A204.1 (cell line): Measurements from ENCODE around the gene ZNF689.
A peak's percentile ranks its signal among the peaks of the same experiment; 100 is the strongest.
"Not testable (repeated sequence)": the region's sequence is repeated elsewhere in the genome, so short reads cannot be mapped to it uniquely, and the experiment has no call there.

Source experiments
- FAIRE-seq: peaks from 2 replicates; lab custom pipeline; 2012; peaks lifted over from hg19 to GRCh38; lab: Jason Lieb, UNC

The ZNF689 gene

DNA sequence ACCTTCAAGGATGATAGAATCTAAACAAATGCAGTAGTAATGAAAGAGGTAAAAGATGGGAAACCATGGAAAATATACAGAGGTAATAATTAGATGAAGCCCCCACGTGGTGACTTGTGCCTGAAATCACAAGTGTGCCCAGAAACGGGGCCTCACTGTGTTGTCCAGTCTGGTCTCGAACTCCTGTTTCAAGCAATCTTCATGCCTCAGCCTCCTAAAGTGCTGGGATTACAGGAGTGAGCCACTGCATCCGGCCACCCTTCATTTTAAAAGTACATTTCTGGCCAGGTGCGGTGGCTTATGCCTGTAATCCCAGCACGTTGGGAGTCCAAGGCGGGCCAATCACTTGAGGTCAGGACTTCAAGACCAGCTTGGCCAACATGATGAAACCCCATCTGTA, 26.4 kb upstream of the ZNF689 start:
- FAIRE-seq, result no peak

DNA sequence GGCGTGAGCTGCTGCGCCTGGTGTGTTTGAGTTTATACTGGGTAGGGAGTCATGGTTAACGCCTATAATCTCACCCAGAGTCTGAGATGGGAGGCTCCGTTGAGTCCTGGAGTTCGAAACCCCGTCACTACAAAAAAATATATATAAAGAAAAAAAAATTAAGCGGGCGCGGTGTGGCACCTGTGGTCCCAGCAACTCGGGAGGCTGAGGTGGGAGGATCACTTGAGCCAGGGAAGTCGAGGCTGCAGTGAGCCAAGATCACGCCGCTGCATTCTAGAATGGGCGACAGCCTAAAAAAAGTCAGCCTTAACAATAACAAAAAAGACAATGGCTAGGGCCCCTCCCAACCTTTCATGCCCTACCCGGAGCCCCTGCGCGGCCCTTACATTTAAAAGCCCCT, 23.3 kb upstream of the ZNF689 start:
- FAIRE-seq, result no peak

DNA sequence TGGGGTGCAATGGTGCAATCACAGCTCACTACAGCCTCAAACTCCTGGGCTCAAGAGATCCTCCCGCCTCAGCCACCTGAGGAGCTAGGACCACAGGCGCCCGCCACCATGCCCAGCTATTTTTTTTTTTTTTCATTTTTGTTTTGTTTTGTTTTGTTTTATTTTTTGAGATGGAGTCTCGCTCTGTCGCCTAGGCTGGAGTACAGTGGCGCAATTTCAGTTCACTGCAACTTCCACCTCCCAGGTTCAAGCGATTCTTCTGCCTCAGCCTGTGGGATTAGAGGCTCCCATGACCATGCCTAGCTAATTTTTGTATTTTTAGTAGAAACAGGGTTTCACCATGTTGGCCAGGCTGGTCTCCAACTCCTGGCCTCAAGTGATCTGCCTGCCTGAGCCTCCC, 22.3 kb upstream of the ZNF689 start:
- not testable (repeated sequence) for FAIRE-seq

DNA sequence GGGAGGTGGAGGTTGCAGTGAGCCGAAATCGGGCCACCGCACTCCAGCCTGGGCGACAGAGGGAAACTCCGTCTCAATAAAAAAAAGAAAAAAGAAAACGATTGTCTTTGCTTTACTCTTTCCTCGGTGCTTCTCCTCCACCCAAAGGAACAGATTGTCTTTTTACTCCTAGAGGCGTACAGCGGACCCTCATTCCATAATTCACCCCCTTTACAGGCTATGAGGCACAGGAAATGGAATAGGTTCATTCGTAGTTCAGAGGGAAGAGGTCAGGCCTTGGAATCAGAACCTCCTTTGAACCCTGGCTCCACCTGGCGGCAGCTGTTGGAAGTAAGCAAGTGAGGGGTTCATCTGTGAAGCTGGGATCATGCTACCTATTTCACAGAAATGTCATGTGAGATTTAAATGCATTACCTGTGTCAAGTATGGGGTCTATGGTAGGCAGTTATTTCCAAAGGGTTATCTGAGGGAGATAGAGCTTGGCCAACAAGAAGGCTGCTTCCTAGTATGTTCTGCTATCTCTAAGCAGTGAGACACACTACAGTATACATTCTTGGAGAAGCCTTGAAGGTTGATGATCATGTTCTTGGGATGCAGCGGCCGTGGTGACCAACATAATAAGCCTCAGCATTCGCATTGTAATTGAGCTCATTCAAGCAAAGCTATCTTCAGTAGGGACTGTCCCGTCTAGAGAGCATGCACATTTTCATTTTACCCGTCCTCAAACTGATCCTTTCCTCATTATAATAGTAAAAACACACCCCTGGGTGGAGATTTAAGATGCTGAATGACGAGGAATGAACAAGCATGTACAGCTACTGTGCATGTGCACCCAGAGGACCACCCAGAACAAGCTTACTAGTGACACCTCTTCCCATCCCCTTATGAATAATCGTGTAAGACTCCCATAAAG, 18.7 kb upstream of the ZNF689 start:
- FAIRE-seq, result peak; percentile 62

DNA sequence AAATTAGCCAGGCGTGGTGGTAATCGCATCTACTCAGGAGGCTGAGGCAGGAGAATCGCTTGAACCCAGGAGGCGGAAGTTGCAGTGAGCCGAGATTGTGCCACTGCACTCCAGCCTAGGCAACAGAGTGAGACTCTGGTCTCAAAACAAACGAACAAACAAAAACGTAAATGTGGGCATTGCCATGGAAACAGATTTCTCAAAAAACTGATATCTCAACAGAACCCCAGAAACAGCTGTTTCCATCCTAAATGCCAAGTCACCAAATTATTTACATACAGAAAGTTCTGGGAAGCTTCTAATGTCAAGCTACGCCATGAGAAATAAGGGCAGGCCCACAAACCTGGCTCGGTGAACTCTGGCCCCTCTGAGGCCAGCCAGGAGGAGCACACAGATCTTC, 16.0 kb upstream of the ZNF689 start:
- no peak for FAIRE-seq

DNA sequence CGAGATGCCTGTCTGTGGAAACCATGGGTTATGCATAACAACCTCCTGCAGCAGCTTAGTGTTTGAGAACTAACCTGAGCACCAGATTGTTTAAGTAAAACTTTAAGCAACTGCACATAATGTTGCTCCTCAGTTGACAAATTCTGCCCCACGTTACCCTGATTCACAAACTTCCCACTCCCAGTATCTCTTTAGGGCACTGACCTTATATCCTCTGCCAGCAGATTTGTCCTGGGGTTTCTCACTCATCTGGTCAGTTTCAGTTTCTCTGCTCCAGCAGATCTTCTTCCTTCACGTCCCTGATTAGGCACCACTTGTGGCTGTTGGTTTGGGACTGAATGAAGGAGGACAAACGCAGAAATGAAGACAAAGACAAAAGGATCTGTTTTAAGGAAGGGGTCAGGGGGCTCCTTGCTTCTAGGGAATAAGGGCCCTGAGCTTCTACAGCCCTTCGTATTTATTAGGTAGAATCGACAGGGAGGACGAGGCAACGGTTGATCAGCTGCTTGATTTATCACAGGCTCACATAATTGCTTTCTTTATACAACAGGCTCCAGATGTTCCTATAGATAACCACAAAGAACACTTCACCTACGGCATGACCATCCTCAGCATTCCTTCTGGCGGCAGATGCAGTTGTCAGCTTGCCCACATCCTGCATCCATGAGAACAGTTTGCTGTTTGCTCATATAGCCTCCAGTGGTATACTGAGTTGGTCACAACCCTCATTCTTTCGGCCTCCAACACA, 13.5 kb upstream of the ZNF689 start:
- FAIRE-seq, result no peak

DNA sequence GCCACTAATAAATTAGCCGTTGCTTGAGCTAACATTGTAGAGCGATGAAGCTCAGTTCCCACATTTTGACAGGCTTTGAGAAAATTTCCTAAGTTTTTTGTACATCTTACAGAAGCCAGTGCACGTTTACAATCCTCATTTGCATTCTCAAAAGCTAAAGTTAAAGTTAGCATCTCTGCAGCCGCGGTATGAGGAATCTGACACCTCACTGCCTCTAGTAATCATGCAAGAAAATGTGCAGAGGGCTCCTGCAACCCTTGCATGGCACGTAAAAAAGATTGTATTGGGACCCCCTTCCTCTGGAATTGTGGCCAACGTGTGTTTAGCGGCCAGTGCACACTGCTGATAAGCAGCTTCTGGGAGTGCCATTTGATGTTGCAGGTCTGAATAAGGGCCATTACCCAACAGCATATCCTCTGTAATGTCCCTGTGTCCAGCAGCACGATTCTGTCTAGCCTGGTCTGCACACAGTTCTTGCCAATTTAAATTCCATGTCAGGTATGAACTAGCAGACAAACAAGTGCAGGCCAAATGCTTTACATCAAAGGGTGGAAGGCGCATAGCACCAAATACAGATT, 12.4 kb upstream of the ZNF689 start:
- FAIRE-seq, result no peak

DNA sequence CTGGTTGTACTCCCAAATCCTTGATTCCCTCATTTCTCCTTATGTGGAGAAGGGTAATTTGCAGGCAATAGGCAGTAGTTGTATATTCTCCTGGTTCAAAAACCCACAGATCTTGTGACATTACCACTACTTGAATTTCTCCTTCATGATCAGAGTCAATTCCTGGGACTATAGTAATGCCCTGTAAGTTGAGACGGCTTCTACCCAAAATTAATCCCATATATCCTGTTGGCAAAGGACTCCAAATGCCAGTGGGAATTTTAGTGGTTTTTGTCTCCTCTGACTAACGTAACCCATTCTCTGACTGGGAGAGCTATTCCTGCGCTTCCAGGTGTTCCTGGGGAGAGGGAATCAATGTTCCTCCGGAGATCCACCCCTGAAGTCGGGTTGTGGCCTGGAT, 11.6 kb upstream of the ZNF689 start:
- no peak for FAIRE-seq

DNA sequence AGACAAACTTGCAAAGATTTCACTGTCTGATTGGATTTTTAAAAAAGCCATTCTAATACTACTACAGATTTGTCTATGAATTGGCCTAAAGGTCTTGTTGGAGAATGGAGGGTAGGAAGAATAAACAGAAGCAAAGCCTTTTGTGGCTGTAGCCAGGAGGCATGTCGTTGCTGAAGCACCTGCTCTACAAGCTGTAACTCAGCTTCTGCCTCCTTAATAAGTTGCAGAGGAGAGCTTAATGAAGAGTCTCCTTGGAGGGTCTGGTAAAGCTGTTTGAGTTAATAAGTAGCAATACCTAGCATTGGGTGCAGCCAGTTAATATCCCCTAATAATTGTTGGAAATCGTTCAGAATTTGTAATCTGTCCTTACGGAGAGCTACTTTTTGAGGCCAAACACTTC, 10.0 kb upstream of the ZNF689 start:
- FAIRE-seq, result no peak

DNA sequence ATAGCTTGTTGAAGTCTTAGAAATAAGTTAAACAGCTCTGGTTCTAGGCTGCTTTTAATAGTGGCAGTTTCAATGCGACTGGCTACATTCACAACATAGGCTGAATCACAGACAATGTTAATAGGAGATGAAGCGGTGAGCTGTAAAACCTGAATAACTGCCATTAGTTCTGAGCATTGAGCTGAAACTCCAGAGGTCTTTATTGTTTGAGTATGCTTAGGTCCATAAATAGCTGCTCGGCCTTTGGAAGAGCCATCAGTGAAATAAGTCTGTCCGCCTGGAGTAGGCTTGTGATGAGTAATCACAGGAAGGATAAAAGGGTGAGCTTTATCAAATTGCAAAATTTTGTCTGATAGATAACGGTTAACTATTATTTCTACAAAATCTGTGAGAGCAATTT, 9.4 kb upstream of the ZNF689 start:
- FAIRE-seq, result no peak

DNA sequence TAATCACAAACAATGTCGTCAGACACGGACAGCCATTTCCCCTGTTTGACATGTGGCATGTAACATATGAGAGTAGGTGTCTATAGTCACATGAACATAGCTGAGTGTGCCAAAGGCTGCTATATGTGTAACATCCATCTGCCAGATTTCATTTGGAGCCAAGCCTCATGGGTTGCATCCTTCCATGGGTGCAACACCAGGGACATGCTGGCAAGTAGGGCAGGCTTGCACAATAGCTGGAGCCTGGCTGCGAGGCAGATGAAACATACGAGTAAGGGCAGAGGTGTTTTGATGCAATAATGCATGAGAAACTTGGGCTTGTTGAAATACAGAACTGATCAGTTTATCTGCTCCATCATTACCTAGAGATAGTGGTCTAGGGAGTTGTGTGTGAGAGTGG, 9.0 kb upstream of the ZNF689 start:
- FAIRE-seq, result no peak

DNA sequence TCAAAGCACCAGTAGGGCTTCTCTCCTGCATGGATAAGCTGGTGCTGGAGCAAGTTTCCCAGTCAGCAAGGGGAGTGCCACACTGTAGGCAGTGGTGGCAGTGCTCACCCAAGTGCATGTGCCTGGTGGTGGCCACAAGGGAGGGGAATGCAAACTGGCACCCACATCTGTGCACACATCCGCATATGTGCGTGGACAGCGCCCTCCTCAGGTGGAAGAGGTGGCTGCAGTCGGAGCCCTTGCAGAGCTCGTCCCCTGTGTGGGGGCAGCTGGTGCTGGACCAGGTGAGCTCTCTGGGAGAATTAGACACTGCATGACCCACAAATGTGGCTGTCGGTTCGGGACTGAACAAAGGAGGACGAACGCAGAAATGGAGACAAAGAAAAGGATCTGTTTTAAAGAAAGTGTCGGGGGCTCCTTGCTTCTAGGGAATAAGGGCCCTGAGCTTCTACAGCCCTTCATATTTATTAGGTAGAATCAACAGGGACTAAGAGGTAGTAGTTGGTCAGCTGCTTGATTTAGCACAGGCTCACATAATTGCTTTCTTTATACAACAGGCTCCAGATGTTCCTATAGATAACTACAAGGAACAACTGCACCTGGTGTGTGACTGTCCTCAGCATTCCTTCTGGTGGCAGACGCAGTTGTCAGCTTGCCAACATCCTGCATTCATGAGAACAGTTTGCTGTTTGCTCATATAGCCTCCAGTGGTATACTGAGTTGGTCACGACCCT, 5.3 kb upstream of the ZNF689 start:
- FAIRE-seq, result no peak

DNA sequence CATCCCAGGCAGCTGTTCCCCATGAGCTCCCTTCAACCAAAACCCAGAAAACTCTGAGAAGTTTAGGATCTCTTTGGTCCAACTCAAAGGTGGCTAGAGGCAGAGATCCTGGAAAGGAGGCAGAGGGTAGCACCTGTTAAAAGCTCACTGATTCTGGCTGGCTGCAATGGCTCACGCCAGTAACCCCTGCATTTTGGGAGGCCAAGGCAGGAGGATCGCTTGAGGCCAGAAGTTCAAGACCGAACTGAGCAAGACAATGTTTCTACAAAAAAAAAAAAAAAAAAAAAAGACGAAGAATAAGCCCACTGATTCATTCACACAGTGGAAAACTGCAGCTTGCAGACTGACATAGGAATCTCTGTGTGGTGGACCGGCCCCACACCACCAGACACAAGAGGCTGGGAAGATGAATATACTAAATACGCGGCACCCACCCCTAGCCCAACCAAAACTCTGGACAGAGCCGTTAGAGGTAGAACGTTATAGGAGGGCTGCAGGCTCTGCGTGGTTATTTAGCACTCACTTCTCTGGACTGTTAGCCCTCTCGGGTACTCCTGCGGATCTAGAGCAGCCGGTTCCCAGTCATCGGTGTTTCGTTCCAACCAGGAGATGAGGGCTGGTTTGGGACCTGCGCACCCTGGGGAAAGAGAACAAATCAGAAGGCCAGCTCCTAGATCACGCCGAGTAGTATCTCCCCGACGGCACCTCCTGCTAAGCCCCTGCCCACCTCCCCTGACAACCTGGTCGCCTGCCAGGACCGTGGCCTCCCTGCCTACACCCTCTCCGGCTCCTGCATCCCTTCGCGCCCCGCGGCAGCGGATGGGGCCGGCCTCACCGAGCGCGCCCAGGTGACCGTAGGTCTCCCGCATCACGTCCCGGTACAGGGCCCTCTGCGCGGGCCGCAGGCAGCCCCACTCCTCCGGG, 925 bp downstream of the ZNF689 start:
- no peak for FAIRE-seq

DNA sequence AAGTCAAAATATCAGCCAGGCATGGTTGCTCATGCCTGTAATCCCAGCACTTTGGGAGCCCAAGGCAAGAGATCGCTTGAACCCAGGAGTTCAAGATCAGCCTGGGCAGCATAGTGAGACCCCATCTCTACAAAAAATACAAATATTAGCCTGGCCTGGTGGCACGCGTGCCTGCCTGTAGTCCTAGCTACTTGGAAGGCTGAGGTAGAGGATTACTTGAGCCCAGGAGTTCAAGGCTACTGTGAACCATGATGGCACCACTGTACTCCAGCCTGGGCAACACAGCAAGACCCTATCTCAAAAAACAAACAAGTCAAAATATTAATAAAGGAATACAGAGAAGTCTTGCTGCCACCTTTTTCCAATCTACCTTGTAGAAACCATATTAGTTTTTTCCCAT, 4.2 kb downstream of the ZNF689 start:
- no peak for FAIRE-seq

DNA sequence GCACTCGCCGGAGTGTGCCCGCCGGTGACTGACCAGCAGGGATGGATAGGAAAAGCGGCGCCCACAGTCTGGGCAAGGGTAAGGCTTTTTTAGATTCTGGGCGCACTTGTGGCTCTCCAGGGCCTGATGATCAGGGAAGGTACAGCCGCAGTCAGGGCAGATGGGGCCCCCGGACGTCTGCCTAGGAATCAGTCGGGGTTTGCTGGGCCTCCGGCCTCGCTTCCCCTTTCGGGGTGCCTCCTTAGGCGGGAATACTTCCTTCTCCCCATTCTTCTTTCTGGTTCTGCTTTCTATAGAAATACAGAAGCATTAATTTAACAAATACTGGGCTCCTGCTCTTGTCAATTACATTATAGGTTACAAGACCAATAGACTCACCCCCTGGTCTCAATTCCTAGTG, 5.0 kb downstream of the ZNF689 start:
- FAIRE-seq, result no peak

DNA sequence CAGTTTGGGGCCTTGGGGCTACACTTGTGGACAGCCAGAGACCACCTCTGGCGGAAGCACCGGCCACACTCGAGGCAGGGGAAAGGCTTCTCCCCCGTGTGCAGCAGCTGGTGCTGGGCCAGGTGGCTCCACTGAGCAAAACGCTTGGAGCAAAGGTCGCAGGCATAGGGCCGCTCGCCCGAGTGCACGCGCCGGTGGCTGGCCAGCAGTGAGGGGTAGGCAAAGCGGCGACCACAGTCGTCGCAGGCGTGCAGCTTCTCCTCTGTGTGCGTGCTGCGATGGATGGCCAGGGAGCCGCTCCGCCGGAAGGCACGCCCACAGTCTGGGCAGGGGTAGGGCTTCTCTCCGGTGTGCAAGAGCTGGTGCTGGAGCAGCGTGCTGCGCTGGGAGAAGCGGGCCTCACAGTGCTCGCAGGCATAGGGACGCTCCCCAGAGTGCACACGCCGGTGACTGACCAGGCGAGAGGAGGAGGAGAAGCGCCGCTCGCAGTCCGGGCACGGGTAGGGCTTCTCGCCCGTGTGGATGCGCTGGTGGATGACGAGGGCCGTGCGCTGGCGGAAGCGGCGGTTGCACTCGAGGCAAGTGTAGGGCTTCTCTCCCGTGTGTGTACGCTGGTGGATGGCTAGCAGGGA, 5.8 kb downstream of the ZNF689 start:
- FAIRE-seq, result no peak

DNA sequence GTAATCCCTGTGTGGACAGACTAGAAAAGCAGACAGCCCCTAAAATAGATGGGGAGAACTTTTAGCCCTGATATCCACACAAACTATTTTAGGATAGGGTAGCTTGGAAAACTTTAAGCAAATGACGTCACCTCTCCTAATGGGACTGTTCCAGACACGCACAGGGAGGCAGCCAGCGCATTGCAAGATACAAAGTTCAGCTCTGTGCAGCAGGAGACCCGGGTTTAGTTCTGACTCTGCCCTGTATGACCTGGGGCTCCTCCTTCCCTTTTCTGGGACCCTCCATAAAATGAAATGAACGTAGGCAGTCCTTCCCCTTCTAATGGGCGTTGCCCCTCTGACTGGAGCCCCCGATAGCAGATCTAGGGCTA, 6.3 kb downstream of the ZNF689 start:
- FAIRE-seq, result no peak

DNA sequence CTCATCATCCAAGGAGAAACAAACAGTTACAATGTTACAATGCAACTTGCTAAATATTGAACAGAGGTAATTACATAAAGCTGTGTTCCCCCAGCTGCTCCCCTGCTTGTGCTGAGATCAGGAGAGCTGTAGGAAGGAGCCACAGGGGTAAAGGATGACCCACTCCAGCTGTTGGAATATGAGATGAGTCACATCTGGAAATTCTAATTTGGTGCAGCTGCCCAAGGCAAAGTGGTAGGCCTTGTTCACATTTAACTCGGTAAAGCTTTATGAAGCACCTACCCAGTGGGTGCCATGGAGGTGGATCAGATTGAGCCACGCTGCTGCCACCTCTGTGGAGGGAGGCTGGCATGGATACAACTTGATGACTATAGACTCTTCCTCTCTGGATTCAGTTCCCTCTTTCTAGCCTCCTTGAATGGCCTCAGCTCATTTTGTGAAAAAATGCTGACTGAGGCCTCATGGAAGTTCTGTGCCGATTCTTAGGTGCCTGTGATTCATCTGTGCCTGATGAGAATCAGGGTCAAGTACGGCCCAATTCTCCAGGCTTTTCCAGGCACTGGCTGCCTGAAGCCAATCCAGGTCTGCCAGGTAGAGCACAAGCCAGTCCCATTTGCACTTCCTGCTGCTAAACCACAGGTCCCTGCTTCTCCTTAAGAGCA, 7.4 kb downstream of the ZNF689 start:
- no peak for FAIRE-seq

DNA sequence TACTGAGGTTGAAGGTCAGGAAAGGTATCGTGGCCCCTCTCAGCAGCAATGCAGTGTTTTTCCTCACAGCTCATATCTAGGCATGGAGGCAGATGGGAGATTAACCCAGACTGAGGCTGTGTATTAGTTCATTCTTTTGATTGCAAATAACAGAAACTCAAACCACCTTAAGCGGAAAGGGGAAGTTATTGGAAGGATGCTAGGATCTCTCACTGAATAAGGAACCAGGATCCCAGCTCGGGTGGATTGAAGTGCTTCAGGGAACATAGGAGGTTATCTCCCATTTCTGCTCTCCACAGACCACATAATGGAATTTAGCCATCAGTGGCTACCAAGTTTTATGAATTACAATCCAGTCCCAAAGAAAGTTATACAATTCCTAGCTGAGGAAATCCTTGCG, 8.2 kb downstream of the ZNF689 start:
- FAIRE-seq, result no peak

DNA sequence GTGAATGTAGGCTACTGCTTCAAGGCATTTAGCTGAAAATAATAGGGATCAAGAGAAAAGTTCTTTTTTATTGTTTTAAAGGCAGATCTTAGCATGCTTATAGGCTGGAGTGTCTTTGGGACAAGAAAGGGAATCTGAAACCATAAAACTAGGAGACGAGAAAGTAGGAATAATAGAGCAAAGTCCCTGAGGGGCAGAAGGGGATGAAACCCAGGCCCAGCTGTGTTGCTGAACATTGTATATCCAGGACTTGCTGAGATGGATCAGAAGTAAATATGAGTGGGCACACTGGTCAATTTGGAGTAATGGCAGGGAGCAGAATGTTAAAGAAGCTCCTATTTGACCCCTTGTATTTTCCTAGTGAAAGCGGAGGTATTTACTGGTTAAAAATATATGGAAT, 9.3 kb downstream of the ZNF689 start:
- FAIRE-seq, result no peak

DNA sequence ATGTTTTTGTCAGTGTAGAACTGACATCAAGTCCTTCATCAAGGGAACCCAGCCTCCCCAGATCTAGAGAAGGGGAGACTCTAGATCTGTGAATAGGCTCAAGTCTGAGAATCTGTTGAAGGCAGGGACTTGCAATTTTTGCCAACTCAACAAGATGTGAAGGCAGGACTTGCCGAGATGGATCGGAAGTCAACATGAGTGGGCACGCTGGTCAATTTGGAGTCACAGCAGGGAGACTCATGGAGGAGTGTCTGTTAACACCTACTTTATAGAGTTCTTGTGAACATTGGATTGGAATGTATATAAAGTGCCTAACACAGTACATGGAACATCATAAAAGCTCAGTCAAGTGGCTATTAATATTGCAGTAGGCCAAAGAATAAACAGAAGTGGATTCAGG, 10.0 kb downstream of the ZNF689 start:
- no peak for FAIRE-seq
